ENCODE results near the gene ERMAP.
"Not testable (repeated sequence)": the region's sequence is repeated elsewhere in the genome, so short reads cannot be mapped to it uniquely, and the experiment has no call there.

The ERMAP gene

DNA sequence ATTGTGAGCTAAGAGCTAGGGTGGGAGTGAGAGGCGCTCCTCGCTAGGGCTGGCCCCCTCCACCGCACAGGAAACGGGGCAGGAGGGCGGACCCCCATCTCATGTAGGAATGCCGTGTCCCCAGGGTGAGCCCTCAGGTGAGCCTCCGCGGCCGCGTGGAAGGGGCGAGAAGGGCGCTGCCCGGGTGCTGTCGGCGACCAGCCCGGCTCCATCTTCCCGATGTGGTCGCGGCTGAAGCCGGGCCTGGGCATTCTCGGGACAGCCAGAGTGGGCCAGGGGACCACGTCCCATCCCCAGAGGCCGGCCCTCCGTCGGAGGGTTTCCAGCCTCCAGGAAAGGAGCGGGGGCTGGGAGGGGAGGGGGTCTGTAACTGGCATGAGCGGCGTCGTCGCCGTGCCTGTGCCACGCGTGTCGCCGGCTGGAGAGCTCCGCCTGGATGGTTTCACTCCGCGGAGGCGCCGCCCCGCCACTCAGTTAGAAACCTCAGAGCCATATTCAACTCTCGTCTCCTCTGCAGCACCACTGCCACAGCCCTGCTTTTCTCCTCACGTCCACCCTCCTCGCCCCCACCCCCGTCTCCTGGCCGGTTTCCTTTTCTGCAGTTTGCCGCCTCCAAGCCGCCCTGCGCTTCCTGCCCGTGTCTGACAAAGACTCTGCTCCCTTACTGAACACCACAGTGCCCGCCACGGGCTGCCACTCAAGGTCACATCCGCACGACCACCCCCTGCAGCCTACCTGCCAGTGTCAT lies 31.8 kb upstream of the ERMAP start, which contains the start of gene TMEM269:
TSS of gene TMEM269 (plus strand) at position 46 of the 748 bp plus-strand sequence. CDS start 4,903 bp downstream, outside the sequence.
- Histone ChIP-seq H3K9ac (ENCODE audit: low read depth, low read length) (no peak within 1 kb of the TSS), H3K4me1 (ENCODE audit: control insufficient read depth, insufficient read depth, low read length) (no peaks in the 10 kb centered on the region), H3K36me3 (ENCODE audit: control insufficient read depth, insufficient read depth, low read length) (peaks cover 4% of the 10 kb centered on the region), H3K4me3 (ENCODE audit: low read depth, low read length) (no peak within 1 kb of the TSS), H3K9me3 (ENCODE audit: control insufficient read depth, insufficient read depth, low read length) (no peaks in the 10 kb centered on the region), H3K27me3 (ENCODE audit: control insufficient read depth, insufficient read depth, low read length) (no peaks in the 10 kb centered on the region)

DNA sequence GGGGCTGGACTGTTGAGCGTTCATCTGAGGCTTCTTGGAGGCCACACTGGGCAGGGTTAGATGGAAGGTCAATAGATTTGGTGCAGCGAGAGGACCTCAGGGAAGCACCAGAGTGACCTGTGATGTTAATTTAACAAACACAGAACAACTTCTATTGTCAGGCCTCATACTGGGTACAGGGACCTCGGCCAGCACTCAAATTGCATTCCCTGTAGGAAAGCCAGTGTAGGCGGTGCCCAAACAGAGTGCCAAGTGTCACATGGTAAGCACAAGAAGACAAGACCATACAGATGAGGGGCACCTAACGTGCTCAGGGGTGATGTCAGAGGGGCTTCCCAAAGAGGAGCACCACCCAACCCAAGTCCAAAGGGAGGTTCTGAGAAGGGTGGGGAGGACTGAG lies 30.8 kb upstream of the ERMAP start:
- Histone ChIP-seq H3K27me3 (ENCODE audit: control insufficient read depth, insufficient read depth, low read length) (no peaks in the 10 kb centered on the region), H3K9me3 (ENCODE audit: control insufficient read depth, insufficient read depth, low read length) (no peaks in the 10 kb centered on the region), H3K9ac (ENCODE audit: low read depth, low read length) (no peak overlapping the region), H3K36me3 (ENCODE audit: control insufficient read depth, insufficient read depth, low read length) (no peaks in the 10 kb centered on the region), H3K4me3 (ENCODE audit: low read depth, low read length) (no peak overlapping the region), H3K4me1 (ENCODE audit: control insufficient read depth, insufficient read depth, low read length) (no peaks in the 10 kb centered on the region)

DNA sequence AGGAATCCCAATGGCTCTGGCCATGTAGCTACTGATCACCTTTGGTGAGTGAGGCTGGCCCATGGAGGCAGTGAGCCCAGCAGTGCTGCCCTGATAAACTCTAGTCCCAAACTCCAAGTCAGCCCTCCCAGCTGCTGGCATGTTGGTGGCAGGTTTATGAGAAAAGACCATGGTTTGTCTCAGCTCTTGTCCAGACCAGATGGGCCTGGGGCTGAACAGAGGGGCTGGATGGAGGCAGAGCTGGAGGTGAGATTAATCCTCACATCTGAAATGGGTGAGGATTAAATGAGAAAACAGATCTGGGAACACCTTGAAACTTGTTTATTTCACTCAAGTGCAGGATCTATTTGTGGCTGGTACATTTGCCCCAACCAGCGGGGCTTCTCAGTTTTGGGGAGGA lies 28.9 kb upstream of the ERMAP start:
- Histone ChIP-seq H3K4me1 (ENCODE audit: control insufficient read depth, insufficient read depth, low read length) (no peaks in the 10 kb centered on the region), H3K36me3 (ENCODE audit: control insufficient read depth, insufficient read depth, low read length) (no peaks in the 10 kb centered on the region), H3K9ac (ENCODE audit: low read depth, low read length) (no peak overlapping the region), H3K9me3 (ENCODE audit: control insufficient read depth, insufficient read depth, low read length) (no peaks in the 10 kb centered on the region), H3K27me3 (ENCODE audit: control insufficient read depth, insufficient read depth, low read length) (no peaks in the 10 kb centered on the region), H3K4me3 (ENCODE audit: low read depth, low read length) (no peak overlapping the region)

DNA sequence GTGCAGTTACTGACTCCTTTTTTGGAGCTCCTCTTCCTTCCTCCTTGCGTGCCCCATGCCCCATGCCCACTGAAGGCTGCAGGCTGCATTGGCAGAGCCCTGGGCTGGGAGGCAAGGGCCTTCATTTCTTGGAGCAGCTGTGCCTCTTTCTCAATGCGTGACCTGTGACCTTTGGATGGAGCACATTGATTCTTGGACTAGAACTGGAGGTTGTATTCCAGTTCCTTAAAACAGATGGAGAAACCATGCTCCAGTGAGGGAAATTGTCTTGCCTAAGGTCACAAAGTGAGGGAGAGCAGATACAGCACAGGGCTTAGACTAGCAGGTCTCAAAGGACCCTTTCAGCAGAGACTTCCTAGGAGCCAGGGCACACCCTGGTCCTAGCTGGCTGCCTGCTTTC lies 23.1 kb upstream of the ERMAP start:
- no peak overlapping the region for H3K4me3 ChIP-seq (ENCODE audit: low read depth, low read length)
- H3K27me3 ChIP-seq (ENCODE audit: control insufficient read depth, insufficient read depth, low read length), result no peaks in the 10 kb centered on the region

DNA sequence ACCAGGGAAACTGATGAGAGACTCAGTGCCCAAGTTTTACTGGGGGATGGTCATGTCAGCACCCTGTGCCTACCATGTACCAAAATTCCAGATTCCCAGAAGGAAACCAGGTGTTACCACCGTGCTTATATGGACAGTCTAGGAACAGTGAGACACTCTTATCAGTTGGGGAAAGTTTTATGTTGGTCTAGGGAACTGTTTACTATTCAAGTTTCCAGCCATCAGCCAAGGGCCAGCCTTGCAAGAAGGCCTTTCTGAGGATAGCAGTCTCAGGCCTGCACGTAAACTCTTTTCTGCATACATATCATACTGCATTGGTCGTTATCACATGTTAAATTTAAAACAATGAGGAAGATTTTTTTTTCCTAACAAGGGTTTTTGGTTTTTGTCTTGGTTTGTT lies 19.5 kb upstream of the ERMAP start:
- H3K36me3 ChIP-seq (ENCODE audit: control insufficient read depth, insufficient read depth, low read length), result no peaks in the 10 kb centered on the region
- no peaks in the 10 kb centered on the region for H3K9me3 ChIP-seq (ENCODE audit: control insufficient read depth, insufficient read depth, low read length)
- no peak overlapping the region for H3K4me3 ChIP-seq (ENCODE audit: low read depth, low read length)
- no peaks in the 10 kb centered on the region for H3K4me1 ChIP-seq (ENCODE audit: control insufficient read depth, insufficient read depth, low read length)
- H3K27me3 ChIP-seq (ENCODE audit: control insufficient read depth, insufficient read depth, low read length), result no peaks in the 10 kb centered on the region
- H3K9ac ChIP-seq (ENCODE audit: low read depth, low read length), result no peak overlapping the region

More for the DNA sequence above, 23.1 kb upstream of the ERMAP start:
- no peaks in the 10 kb centered on the region for H3K4me1 ChIP-seq (ENCODE audit: control insufficient read depth, insufficient read depth, low read length)
- no peak overlapping the region for H3K9ac ChIP-seq (ENCODE audit: low read depth, low read length)
- no peaks in the 10 kb centered on the region for H3K9me3 ChIP-seq (ENCODE audit: control insufficient read depth, insufficient read depth, low read length)
- H3K36me3 ChIP-seq (ENCODE audit: control insufficient read depth, insufficient read depth, low read length), result no peaks in the 10 kb centered on the region

DNA sequence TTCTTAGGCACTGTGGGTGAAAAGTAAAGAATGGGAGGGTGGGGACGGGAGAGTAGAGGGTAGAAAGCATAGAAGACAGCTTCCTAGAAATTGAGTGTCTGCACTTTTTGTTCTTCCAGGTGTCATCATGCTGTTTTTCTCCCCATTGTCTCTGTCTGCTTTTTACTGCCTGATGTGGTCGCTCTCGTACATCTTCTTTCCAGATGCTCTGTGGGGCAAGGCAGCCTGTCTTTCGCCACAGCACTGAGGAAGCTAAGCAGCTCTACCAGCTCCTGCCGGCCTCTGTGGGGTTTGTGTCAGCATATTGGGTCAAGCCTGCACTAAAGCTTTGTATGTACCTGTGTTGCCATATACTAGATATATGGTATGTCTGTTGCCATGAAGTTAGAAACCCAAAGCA lies 18.9 kb upstream of the ERMAP start:
- Histone ChIP-seq H3K9me3 (ENCODE audit: control insufficient read depth, insufficient read depth, low read length) (no peaks in the 10 kb centered on the region), H3K4me1 (ENCODE audit: control insufficient read depth, insufficient read depth, low read length) (no peaks in the 10 kb centered on the region), H3K36me3 (ENCODE audit: control insufficient read depth, insufficient read depth, low read length) (no peaks in the 10 kb centered on the region), H3K4me3 (ENCODE audit: low read depth, low read length) (no peak overlapping the region), H3K9ac (ENCODE audit: low read depth, low read length) (no peak overlapping the region), H3K27me3 (ENCODE audit: control insufficient read depth, insufficient read depth, low read length) (no peaks in the 10 kb centered on the region)

DNA sequence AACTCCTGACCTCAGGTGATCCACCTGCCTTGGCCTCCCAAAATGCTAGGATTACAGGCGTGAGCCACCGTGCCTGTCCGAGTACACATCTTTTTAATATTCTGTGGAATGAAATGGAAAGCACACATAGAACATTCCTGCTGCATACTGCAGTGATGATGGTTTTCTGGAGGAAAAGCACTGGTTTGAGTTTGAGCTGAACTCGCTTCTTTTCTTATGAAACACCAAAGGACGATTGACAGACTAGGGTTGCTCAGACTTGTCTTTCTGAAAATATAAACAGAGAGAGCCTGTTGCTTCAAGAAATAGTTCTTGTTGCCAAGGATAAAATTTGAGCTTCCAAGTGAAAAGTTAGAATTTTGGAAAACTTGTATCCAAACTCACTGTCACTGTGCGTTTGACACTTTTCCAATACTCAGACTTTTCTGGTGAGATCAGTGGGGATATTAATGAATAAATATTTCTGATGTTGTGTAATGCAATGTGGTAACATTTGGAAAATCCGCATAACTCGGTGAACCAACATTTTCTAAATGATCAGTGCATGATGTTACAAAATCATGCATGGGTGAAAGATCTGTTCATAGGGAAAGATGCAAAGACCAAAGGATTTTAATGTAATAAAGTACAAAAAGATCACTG lies 15.0 kb upstream of the ERMAP start:
- H3K9me3 ChIP-seq (ENCODE audit: control insufficient read depth, insufficient read depth, low read length), result no peaks in the 10 kb centered on the region
- H3K9ac ChIP-seq (ENCODE audit: low read depth, low read length), result no peak overlapping the region
- H3K4me1 ChIP-seq (ENCODE audit: control insufficient read depth, insufficient read depth, low read length), result no peaks in the 10 kb centered on the region
- H3K4me3 ChIP-seq (ENCODE audit: low read depth, low read length), result no peak overlapping the region
- H3K27me3 ChIP-seq (ENCODE audit: control insufficient read depth, insufficient read depth, low read length), result no peaks in the 10 kb centered on the region
- no peaks in the 10 kb centered on the region for H3K36me3 ChIP-seq (ENCODE audit: control insufficient read depth, insufficient read depth, low read length)

DNA sequence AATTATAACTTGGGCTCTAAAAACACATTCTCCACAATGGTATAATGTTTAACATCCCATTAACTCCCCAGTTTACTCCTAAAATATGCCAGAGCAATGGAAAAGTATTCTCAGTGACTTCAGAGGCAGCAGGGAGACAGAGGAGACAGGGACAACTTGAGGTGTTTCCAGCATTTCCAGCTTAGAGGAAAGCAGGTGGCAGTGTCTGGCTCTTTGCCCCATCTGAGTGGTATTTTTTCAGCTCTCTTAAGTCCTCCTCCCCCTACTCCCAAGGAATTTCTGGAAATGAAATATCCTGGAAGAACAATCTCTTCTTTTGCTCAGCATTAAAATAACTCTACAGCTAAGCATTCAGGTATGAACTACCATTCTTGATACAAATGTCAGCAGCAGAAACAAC lies 10.8 kb upstream of the ERMAP start:
- H3K9ac ChIP-seq (ENCODE audit: low read depth, low read length), result no peak overlapping the region
- no peak overlapping the region for H3K4me3 ChIP-seq (ENCODE audit: low read depth, low read length)
- H3K36me3 ChIP-seq (ENCODE audit: control insufficient read depth, insufficient read depth, low read length), result no peaks in the 10 kb centered on the region
- no peaks in the 10 kb centered on the region for H3K27me3 ChIP-seq (ENCODE audit: control insufficient read depth, insufficient read depth, low read length)
- H3K9me3 ChIP-seq (ENCODE audit: control insufficient read depth, insufficient read depth, low read length), result no peaks in the 10 kb centered on the region
- H3K4me1 ChIP-seq (ENCODE audit: control insufficient read depth, insufficient read depth, low read length), result no peaks in the 10 kb centered on the region

DNA sequence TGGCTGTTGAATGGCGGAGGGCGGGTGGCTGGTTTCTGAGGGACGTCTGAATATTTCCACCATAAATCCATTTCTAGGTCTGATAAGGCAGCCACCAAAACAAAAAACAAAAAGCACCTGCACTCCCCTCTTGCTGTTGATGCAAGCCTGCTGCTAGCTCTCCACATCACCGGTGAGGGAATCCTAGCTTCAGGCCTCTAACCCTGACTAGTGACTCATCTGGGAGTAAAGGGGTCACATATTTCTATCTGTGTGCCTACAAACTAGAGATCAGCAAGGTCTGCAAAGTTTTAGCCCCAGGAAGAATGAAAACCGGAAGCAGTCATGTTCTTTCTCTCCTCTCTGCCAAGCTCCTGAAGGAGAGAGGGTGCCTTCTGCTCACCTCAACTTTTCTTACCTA lies 10.3 kb upstream of the ERMAP start:
- Histone ChIP-seq H3K4me3 (ENCODE audit: low read depth, low read length) (no peak overlapping the region), H3K4me1 (ENCODE audit: control insufficient read depth, insufficient read depth, low read length) (no peaks in the 10 kb centered on the region), H3K9ac (ENCODE audit: low read depth, low read length) (no peak overlapping the region), H3K9me3 (ENCODE audit: control insufficient read depth, insufficient read depth, low read length) (no peaks in the 10 kb centered on the region), H3K27me3 (ENCODE audit: control insufficient read depth, insufficient read depth, low read length) (no peaks in the 10 kb centered on the region), H3K36me3 (ENCODE audit: control insufficient read depth, insufficient read depth, low read length) (no peaks in the 10 kb centered on the region)

DNA sequence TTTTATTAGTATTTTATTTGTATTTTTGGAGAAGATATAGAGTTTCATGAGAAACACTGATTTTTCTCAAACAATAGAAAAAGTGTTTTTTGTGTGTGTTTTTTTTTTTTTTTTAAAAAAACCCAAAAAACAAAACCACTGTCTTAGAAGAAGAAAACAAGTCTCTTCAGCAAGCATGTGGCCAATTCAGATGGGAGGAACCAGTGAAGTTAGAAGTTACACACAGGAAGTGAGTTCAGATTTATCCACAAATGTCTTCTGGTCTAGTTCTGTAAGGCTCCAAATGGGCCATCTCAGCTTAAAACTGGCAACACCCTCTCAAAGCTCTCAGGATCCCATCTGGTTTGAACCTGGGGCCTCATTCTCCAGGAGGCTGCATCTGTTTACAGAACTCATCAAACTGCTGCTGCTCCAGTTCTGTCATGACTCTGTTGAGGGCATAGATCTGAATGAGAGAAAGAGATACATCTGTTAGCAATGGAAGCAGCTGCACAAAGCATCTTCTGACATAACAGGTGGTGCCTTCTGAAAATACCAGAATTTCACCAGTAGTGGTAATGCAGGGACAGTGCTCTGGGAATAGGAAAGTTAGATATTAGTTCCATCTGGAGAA lies 9.8 kb upstream of the ERMAP start:
- Histone ChIP-seq H3K9me3 (ENCODE audit: control insufficient read depth, insufficient read depth, low read length) (no peaks in the 10 kb centered on the region), H3K4me3 (ENCODE audit: low read depth, low read length) (no peak overlapping the region)

DNA sequence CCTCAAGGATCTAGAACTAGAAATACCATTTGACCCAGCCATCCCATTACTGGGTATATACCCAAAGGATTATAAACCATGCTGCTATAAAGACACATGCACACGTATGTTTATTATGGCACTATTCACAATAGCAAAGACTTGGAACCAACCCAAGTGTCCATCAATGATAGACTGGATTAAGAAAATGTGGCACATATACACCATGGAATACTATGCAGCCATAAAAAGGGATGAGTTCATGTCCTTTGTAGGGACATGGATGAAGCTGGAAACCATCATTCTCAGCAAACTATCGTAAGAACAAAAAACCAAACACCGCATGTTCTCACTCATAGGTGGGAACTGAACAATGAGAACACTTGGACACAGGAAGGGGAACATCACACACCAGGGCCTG lies 2.1 kb upstream of the ERMAP start:
- H3K4me3 ChIP-seq (ENCODE audit: low read depth, low read length); H3K27me3 ChIP-seq (ENCODE audit: control insufficient read depth, insufficient read depth, low read length); H3K36me3 ChIP-seq (ENCODE audit: control insufficient read depth, insufficient read depth, low read length); H3K4me1 ChIP-seq (ENCODE audit: control insufficient read depth, insufficient read depth, low read length); H3K9me3 ChIP-seq (ENCODE audit: control insufficient read depth, insufficient read depth, low read length); H3K9ac ChIP-seq (ENCODE audit: low read depth, low read length): not testable (repeated sequence)

More for the DNA sequence above, 9.8 kb upstream of the ERMAP start:
- Histone ChIP-seq H3K27me3 (ENCODE audit: control insufficient read depth, insufficient read depth, low read length) (no peaks in the 10 kb centered on the region), H3K36me3 (ENCODE audit: control insufficient read depth, insufficient read depth, low read length) (no peaks in the 10 kb centered on the region), H3K9ac (ENCODE audit: low read depth, low read length) (no peak overlapping the region), H3K4me1 (ENCODE audit: control insufficient read depth, insufficient read depth, low read length) (no peaks in the 10 kb centered on the region)
